PC-3 (cell line): ENCODE data around the gene LOXHD1. TPM values are rescaled to one million over a fixed set of nuclear protein-coding genes. Genes with fewer than 3 reads are reported as not detected.

Experiments used
- ATAC-seq: fragments of 200-7000 bp; cut with Tn5 transposase; 2 replicates; pipeline ENCODE4 v1.9.1; 2020; ENCODE audit warnings: mild to moderate bottlenecking, moderate library complexity
- BruUV-seq: library from RNA; stranded (reverse); fragments of 400-500 nt; replicated peaks from 2 replicates; lab custom pipeline; 2021; lab: Mats Ljungman, UMichigan
- CTCF ChIA-PET: fragments of 300-600 bp; sonication (Branson Sonifier 250); formaldehyde crosslinking; loops from one replicate; lab custom pipeline; 2022; ENCODE audit warnings: antibody characterized with exemption; lab: Charles Lee
- POLR2A ChIA-PET: fragments of 300-600 bp; sonication (Branson Sonifier 250); formaldehyde crosslinking; loops from one replicate; lab custom pipeline; 2022; ENCODE audit warnings: antibody characterized with exemption; ENCODE audit not compliant: unreplicated experiment; lab: Charles Lee
- DNase-seq: peaks from one replicate; pipeline ENCODE4 v3.0.0-alpha.2; 2015
- H2AFZ ChIP-seq: fragments of 300-600 bp; sonication (generic); 2 replicates; pipeline ENCODE4 v1.6.0; 2016; ENCODE audit warnings: antibody characterized with exemption, low read length
- H3F3A ChIP-seq: fragments of 300-600 bp; sonication (generic); one replicate; pipeline ENCODE4 v1.6.0; 2017; ENCODE audit warnings: antibody characterized with exemption, low read length, control low read depth, mild to moderate bottlenecking; ENCODE audit not compliant: unreplicated experiment
- H3K27ac ChIP-seq: fragments of 300-600 bp; sonication (generic); 2 replicates; pipeline ENCODE4 v1.5.1; 2016; ENCODE audit warnings: mild to moderate bottlenecking, low read length
- H3K27me3 ChIP-seq: fragments of 300-600 bp; sonication (generic); 2 replicates; pipeline ENCODE4 v1.6.1; 2016; ENCODE audit warnings: low read length, mixed read lengths
- H3K36me3 ChIP-seq: fragments of 300-600 bp; sonication (generic); 2 replicates; pipeline ENCODE4 v1.6.1; 2016; ENCODE audit warnings: low read depth, mixed run types, low read length, mixed read lengths
- H3K4me1 ChIP-seq: fragments of 300-600 bp; sonication (generic); 2 replicates; pipeline ENCODE4 v1.5.1; 2016; ENCODE audit warnings: low read length; ENCODE audit not compliant: insufficient read depth
- H3K4me2 ChIP-seq: fragments of 300-600 bp; sonication (generic); 2 replicates; pipeline ENCODE4 v1.6.0; 2016; ENCODE audit warnings: low read length
- H3K4me3 ChIP-seq: fragments of 300-600 bp; sonication (generic); 2 replicates; pipeline ENCODE4 v1.5.1; 2016; ENCODE audit warnings: mild to moderate bottlenecking, low read length, mixed read lengths
- H3K79me2 ChIP-seq: fragments of 300-600 bp; sonication (generic); 2 replicates; pipeline ENCODE4 v1.6.1; 2017; ENCODE audit warnings: low read length, mixed read lengths
- H3K9ac ChIP-seq: fragments of 300-600 bp; sonication (generic); 2 replicates; pipeline ENCODE4 v1.6.0; 2016; ENCODE audit warnings: mild to moderate bottlenecking, low read length
- H3K9me2 ChIP-seq: fragments of 300-600 bp; sonication (generic); replicated peaks from 2 replicates; pipeline ENCODE4 v1.6.1; 2016; ENCODE audit warnings: mixed run types, low read length, mixed read lengths
- H3K9me3 ChIP-seq: fragments of 300-600 bp; sonication (generic); 2 replicates; pipeline ENCODE4 v1.6.1; 2016; ENCODE audit warnings: low read length, mixed read lengths
- H4K20me1 ChIP-seq: fragments of 300-600 bp; sonication (generic); 2 replicates; pipeline ENCODE4 v1.6.1; 2016; ENCODE audit warnings: low read length, mixed read lengths
- CTCF ChIP-seq: fragments of 300-600 bp; sonication (generic); conservative IDR thresholded peaks from 2 replicates; pipeline ENCODE4 v1.5.1; 2017; ENCODE audit warnings: antibody characterized with exemption, low read depth, mild to moderate bottlenecking, low read length
- EZH2 ChIP-seq: fragments of 300-600 bp; sonication (generic); IDR thresholded peaks from one replicate; pipeline ENCODE4 v1.6.1; 2017; ENCODE audit warnings: antibody characterized with exemption, mild to moderate bottlenecking, low read length; ENCODE audit not compliant: unreplicated experiment
- EZH2phosphoT487 ChIP-seq: fragments of 300-600 bp; sonication (generic); IDR thresholded peaks from 2 replicates; pipeline ENCODE4 v1.6.1; 2018; ENCODE audit warnings: mild to moderate bottlenecking, antibody characterized with exemption, low read length, borderline replicate concordance
- intact Hi-C: fragments of 100-400 bp; cut with micrococcal nuclease; formaldehyde crosslinking; loops from 2 replicates; pipeline ENCODE4 v1.9.0; 2023
- total RNA-seq: library from RNA; depleted of rRNA; stranded (reverse); fragments of >200 nt; gene quantifications from 2 replicates; pipeline ENCODE4 v1.2.3, GENCODE V29; 2014

Gene LOXHD1
- total RNA-seq, 1 experiment from 2014 or later = not detected

DNA sequence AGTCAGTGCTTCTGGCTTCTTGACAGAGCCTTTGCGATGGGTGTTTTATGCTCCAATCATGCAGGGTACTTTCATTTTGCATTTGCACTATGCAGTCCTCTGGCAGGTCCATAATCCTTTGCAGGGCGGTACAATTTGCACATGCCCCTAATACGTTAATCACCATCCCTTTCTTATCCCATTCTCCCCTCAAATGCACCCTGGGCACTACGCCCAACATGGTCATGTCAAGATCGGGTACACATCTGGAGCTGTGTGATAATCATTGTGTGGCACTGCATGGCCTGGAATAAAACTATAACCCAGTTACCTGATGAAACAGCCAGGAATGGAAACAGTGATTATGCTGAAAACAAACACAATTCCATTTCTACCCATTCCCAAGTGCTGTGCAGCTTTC is 27.7 kb downstream of the LOXHD1 start:
- Histone ChIP-seq H4K20me1 (no peaks in the 10 kb centered on the region), H3K9ac (no peak overlapping the region), H3K4me2 (no peak overlapping the region), H3K4me3 (no peak overlapping the region), H3K27ac (no peak overlapping the region), H2AFZ (no peak overlapping the region), H3K4me1 (no peaks in the 10 kb centered on the region), H3K27me3 (no peaks in the 10 kb centered on the region), H3K79me2 (no peaks in the 10 kb centered on the region), H3K9me2 (no peaks in the 10 kb centered on the region), H3K36me3 (no peaks in the 10 kb centered on the region), H3K9me3 (no peaks in the 10 kb centered on the region), H3F3A (no peaks in the 10 kb centered on the region)
- intact Hi-C loops = no loop called here
- DNase-seq = no peak
- CTCF ChIA-PET = no interaction called here
- TF ChIP-seq EZH2 = no peak
- TF ChIP-seq CTCF = no peak
- TF ChIP-seq EZH2phosphoT487 = no peak
- ATAC-seq = no peak
- POLR2A ChIA-PET = no interaction called here
- BruUV-seq = no TSS peak

DNA sequence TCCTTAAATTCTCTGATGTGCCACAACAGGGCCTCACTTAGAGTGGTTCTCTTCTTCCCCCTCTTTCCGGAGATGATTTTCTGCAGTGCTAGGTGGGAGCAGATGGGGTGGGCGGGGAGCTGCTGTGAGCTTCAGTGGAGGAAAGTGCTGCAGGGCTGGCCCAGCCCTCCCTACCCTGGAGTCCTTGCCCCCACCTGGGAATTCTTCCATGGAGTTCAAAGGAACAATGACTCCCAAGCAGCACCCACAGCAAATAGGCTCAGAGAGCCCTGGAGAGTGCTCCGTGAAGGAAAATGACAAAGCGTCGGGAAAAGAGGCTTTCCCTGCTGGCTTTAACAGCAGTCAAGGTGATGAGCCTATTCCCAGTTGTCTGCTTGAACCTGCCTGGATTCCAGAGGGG is 28.8 kb downstream of the LOXHD1 start:
- Histone ChIP-seq H3K79me2 (no peaks in the 10 kb centered on the region), H4K20me1 (no peaks in the 10 kb centered on the region), H3K36me3 (no peaks in the 10 kb centered on the region), H3F3A (no peaks in the 10 kb centered on the region), H3K27me3 (no peaks in the 10 kb centered on the region), H3K4me3 (no peak overlapping the region), H3K9me3 (no peaks in the 10 kb centered on the region), H3K9me2 (no peaks in the 10 kb centered on the region), H2AFZ (no peak overlapping the region), H3K4me1 (no peaks in the 10 kb centered on the region), H3K27ac (no peak overlapping the region), H3K9ac (no peak overlapping the region), H3K4me2 (no peak overlapping the region)
- BruUV-seq = no TSS peak
- ChIA-PET CTCF (no interaction called here), POLR2A (no interaction called here)
- TF ChIP-seq CTCF (no peak), EZH2phosphoT487 (no peak), EZH2 (no peak)
- intact Hi-C loops = no loop called here
- DNase-seq = no peak
- ATAC-seq = no peak

DNA sequence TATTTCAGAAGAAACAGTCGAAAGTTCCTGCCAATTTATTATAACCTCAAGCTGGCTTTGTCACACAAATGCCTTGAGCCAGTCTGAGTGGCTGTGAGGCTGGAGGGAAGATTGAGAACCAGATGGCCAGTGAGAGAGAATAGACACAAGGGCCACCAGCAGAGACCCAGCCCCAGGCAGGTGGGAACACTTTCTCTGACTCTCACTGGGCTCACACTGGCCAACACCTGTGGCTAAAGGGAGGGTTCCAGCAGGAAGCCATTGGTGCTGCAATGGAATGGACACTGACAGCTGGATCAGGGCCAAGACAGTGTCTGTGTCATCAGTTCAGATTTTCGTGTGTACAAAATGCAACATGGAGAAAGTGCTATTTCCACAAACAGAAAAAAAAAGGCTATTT is 29.9 kb downstream of the LOXHD1 start:
- Histone ChIP-seq H3K27ac (no peak overlapping the region), H4K20me1 (no peaks in the 10 kb centered on the region), H3K27me3 (no peaks in the 10 kb centered on the region), H3K9me3 (no peaks in the 10 kb centered on the region), H3K9ac (no peak overlapping the region), H3K79me2 (no peaks in the 10 kb centered on the region), H3K4me1 (no peaks in the 10 kb centered on the region), H2AFZ (no peak overlapping the region), H3K36me3 (no peaks in the 10 kb centered on the region), H3K4me3 (no peak overlapping the region), H3K4me2 (no peak overlapping the region), H3F3A (no peaks in the 10 kb centered on the region), H3K9me2 (no peaks in the 10 kb centered on the region)
- intact Hi-C loops = no loop called here
- no peak for ATAC-seq
- ChIA-PET CTCF (no interaction called here), POLR2A (no interaction called here)
- DNase-seq = no peak
- BruUV-seq = no TSS peak
- TF ChIP-seq EZH2phosphoT487 = no peak
- TF ChIP-seq CTCF = no peak
- TF ChIP-seq EZH2 = no peak
